HEK293T (cell line): Measurements from ENCODE around the gene EEF2.
"Not testable (repeated sequence)": the region's sequence is repeated elsewhere in the genome, so short reads cannot be mapped to it uniquely, and the experiment has no call there.

ENCODE experiments used
- CTCF ChIA-PET: fragments of 350-600 bp; formaldehyde crosslinking; extraction: SDS; loops from one replicate; lab custom pipeline; 2021; ENCODE audit warnings: antibody characterized with exemption, inconsistent platforms; lab: Yijun Ruan, JAX
- POLR2A ChIA-PET: fragments of 350-600 bp; formaldehyde crosslinking; extraction: SDS; loops from one replicate; lab custom pipeline; 2020; ENCODE audit warnings: antibody characterized with exemption, inconsistent platforms; lab: Yijun Ruan, JAX
- DNase-seq: peaks from one replicate; pipeline ENCODE4 v3.0.0; 2012; ENCODE audit warnings: mixed read lengths; ENCODE audit errors: extremely low spot score
- ARNT ChIP-seq: fragments of 450-650 bp; IDR thresholded peaks from 2 replicates; pipeline ENCODE4 v1.6.1; 2017; ENCODE audit warnings: mild to moderate bottlenecking
- BHLHE40 ChIP-seq: fragments of 450-650 bp; IDR thresholded peaks from 2 replicates; pipeline ENCODE4 v1.6.1; 2016; ENCODE audit warnings: mild to moderate bottlenecking, moderate library complexity, borderline replicate concordance
- CTBP1 ChIP-seq: fragments of 450-650 bp; IDR thresholded peaks from 2 replicates; pipeline ENCODE4 v1.6.1; 2016; ENCODE audit warnings: borderline replicate concordance
- ELF4 ChIP-seq: fragments of 450-650 bp; IDR thresholded peaks from 2 replicates; pipeline ENCODE4 v1.6.1; 2017; ENCODE audit warnings: antibody characterized with exemption
- FOXA1 ChIP-seq: fragments of 450-650 bp; IDR thresholded peaks from 2 replicates; pipeline ENCODE4 v1.6.1; 2016; ENCODE audit warnings: mild to moderate bottlenecking
- FOXK2 ChIP-seq: fragments of 450-650 bp; IDR thresholded peaks from 2 replicates; pipeline ENCODE4 v1.6.1; 2016; ENCODE audit warnings: mild to moderate bottlenecking
- FOXM1 ChIP-seq: fragments of 450-650 bp; IDR thresholded peaks from 2 replicates; pipeline ENCODE4 v1.6.1; 2017; ENCODE audit warnings: mild to moderate bottlenecking, borderline replicate concordance
- HDGF ChIP-seq: fragments of 450-650 bp; IDR thresholded peaks from 2 replicates; pipeline ENCODE4 v1.6.1; 2017; ENCODE audit warnings: antibody characterized with exemption, borderline replicate concordance
- L3MBTL2 ChIP-seq: fragments of 450-650 bp; conservative IDR thresholded peaks from 2 replicates; pipeline ENCODE4 v1.6.1; 2016; ENCODE audit warnings: mild to moderate bottlenecking
- LEF1 ChIP-seq: fragments of 450-650 bp; IDR thresholded peaks from 2 replicates; pipeline ENCODE4 v1.6.1; 2017; ENCODE audit warnings: mild to moderate bottlenecking, borderline replicate concordance
- NFRKB ChIP-seq: fragments of 450-650 bp; IDR thresholded peaks from 2 replicates; pipeline ENCODE4 v1.6.1; 2016; ENCODE audit warnings: mild to moderate bottlenecking, moderate library complexity
- PKNOX1 ChIP-seq: fragments of 450-650 bp; IDR thresholded peaks from 2 replicates; pipeline ENCODE4 v1.6.1; 2016
- SP1 ChIP-seq: fragments of 450-650 bp; IDR thresholded peaks from 2 replicates; pipeline ENCODE4 v1.6.1; 2017
- SUZ12 ChIP-seq: fragments of 450-650 bp; IDR thresholded peaks from 2 replicates; pipeline ENCODE4 v1.6.1; 2016; ENCODE audit warnings: mild to moderate bottlenecking
- TARDBP ChIP-seq: fragments of 450-650 bp; IDR thresholded peaks from 2 replicates; pipeline ENCODE4 v1.6.1; 2016
- ZNF384 ChIP-seq: fragments of 450-650 bp; IDR thresholded peaks from 2 replicates; pipeline ENCODE4 v1.6.1; 2016

EEF2 gene

GRCh38 chr19:3950871-3951861, 34.1 kb downstream of the EEF2 start:
- ChIA-PET CTCF (no interaction called here), POLR2A (no interaction called here)
- no peak for TF ChIP-seq NFRKB
- TF ChIP-seq FOXK2 = no peak
- TF ChIP-seq CTBP1 = no peak
- no peak for TF ChIP-seq FOXA1
- DNase-seq = no peak

- ChIA-PET CTCF (no interaction called here), POLR2A (no interaction called here)
- no peak for DNase-seq
- TF ChIP-seq ELF4 (no peak), LEF1 (no peak), SP1 (no peak), FOXM1 (no peak), ZNF384 (no peak), CTBP1 (no peak), HDGF (no peak), ARNT (no peak), PKNOX1 (no peak), NFRKB (no peak), SUZ12 (no peak), FOXK2 (no peak), L3MBTL2 (no peak), FOXA1 (no peak), BHLHE40 (no peak), TARDBP (no peak)
Observed at GRCh38 chr19:3949997-3950859, 35.0 kb downstream of the EEF2 start.

- CTCF ChIA-PET = no interaction called here
- TF ChIP-seq ELF4 (no peak), CTBP1 (no peak), L3MBTL2 (no peak), PKNOX1 (no peak), FOXK2 (no peak)
- no peak for DNase-seq
- POLR2A ChIA-PET = no interaction called here
Observed at GRCh38 chr19:3949294-3949693, 36.0 kb downstream of the EEF2 start.

- CTCF ChIA-PET, DNase-seq, POLR2A ChIA-PET: not testable (repeated sequence)
Observed at GRCh38 chr19:3947316-3947933, 37.8 kb downstream of the EEF2 start.

- POLR2A ChIA-PET = interaction anchor here (0.9 kb wide), 1 partner anchor 39 kb away, joined by 4 read pairs; the partner anchor contains the start of gene EEF2
- no peak for TF ChIP-seq NFRKB
- no peak for TF ChIP-seq SP1
- no peak for TF ChIP-seq SUZ12
- TF ChIP-seq FOXM1 = no peak
- no peak for TF ChIP-seq L3MBTL2
- no peak for TF ChIP-seq ARNT
- no peak for TF ChIP-seq FOXA1
- TF ChIP-seq BHLHE40 = no peak
- TF ChIP-seq FOXK2 = no peak
- CTCF ChIA-PET = no interaction called here
- no peak for DNase-seq
Observed at GRCh38 chr19:3945838-3946237, 39.4 kb downstream of the EEF2 start.

GRCh38 chr19:3944018-3944721, 41.1 kb downstream of the EEF2 start:
- no peak for TF ChIP-seq BHLHE40
- ChIA-PET CTCF (no interaction called here), POLR2A (no interaction called here)
- no peak for DNase-seq
